Keratinocyte (primary cell): ENCODE results near the gene NUAK1.

ENCODE experiments used
- EZH2 ChIP-seq: IDR thresholded peaks from one replicate; pipeline ENCODE4 v1.6.1; 2012; ENCODE audit warnings: inconsistent platforms, mild to moderate bottlenecking, low read length, moderate library complexity
- TF ChIP-seq, protein P1 (sequence below), 3 experiments: IDR thresholded peaks in 1 of 3; conservative IDR thresholded peaks in 1 of 3; optimal IDR thresholded peaks in 1 of 3; 2 replicates in 2 of 3; 3 replicates in 1 of 3; pipeline versions ENCODE3 to v1.5.1; 2011; ENCODE audit warnings: low read length in 3 of 3, mild to moderate bottlenecking in 3 of 3, moderate library complexity in 2 of 3, control low read depth in 1 of 3, inconsistent platforms in 1 of 3; ENCODE audit not compliant: insufficient read depth in 2 of 3; ENCODE audit errors: extremely low read depth in 1 of 3

DNA sequence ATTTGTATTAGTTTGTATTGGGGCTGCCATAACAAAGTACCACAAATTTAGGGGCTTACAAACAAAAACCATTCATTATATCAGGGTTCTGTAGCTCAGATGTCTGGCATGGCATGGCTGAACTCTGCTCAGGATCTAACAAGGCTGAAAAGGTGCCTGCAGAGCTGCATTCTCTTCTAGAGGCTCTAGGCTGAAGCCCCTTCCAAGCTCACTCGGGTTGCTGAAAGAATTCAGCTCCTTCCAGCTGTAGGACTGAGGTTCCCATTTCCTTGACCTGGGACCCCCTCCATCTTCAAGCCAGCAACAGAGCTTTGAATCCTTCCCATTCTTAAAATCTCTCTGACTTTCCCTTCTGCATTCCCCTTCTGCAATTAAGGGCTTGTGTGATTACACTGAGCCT lies 90.7 kb downstream of the NUAK1 start:
- TF ChIP-seq, protein P1, sequence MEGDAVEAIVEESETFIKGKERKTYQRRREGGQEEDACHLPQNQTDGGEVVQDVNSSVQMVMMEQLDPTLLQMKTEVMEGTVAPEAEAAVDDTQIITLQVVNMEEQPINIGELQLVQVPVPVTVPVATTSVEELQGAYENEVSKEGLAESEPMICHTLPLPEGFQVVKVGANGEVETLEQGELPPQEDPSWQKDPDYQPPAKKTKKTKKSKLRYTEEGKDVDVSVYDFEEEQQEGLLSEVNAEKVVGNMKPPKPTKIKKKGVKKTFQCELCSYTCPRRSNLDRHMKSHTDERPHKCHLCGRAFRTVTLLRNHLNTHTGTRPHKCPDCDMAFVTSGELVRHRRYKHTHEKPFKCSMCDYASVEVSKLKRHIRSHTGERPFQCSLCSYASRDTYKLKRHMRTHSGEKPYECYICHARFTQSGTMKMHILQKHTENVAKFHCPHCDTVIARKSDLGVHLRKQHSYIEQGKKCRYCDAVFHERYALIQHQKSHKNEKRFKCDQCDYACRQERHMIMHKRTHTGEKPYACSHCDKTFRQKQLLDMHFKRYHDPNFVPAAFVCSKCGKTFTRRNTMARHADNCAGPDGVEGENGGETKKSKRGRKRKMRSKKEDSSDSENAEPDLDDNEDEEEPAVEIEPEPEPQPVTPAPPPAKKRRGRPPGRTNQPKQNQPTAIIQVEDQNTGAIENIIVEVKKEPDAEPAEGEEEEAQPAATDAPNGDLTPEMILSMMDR (optimal IDR thresholded peaks at IDR 0.05 in 1 of 3, IDR thresholded peaks at IDR 0.05 in 1 of 3, conservative IDR thresholded peaks at IDR 0.05 in 1 of 3; ENCODE audit: extremely low read depth in 1 of 3, insufficient read depth in 2 of 3, low read length in 3 of 3): no peak
- no peak for TF ChIP-seq EZH2
